ENCODE measurements around the gene MICAL2. TPM values are rescaled to one million over a fixed set of nuclear protein-coding genes. Genes with fewer than 3 reads are reported as not detected.
"Not testable (repeated sequence)": the region's sequence is repeated elsewhere in the genome, so short reads cannot be mapped to it uniquely, and the experiment has no call there.

MICAL2 gene
- total RNA-seq, 2 donors from 2014 or later: 13.1 to 285 TPM

GRCh38 chr11:12143461-12144258 lies 33.3 kb downstream of the MICAL2 start:
- Histone ChIP-seq H3K4me3 (no peak overlapping the region), H3K27ac (no peak overlapping the region), H3K36me3 (no peaks in the 10 kb centered on the region), H3K27me3 (replicated peaks; ENCODE audit: insufficient read depth) (no peaks in the 10 kb centered on the region), H3K9me3 (no peaks in the 10 kb centered on the region), H3K4me1 (replicated peaks) (peaks cover 4% of the 10 kb centered on the region)
- intact Hi-C loops (cut with DNase I): no loop called here
- TF ChIP-seq POLR2AphosphoS5 (IDR thresholded peaks at IDR 0.05): no peak
- no peak for TF ChIP-seq POLR2A (IDR thresholded peaks at IDR 0.05)
- no peak for TF ChIP-seq CTCF (IDR thresholded peaks at IDR 0.05)
- WGBS: 48% methylated on average over 7 of the region's 7 CpGs
- DNase-seq (ENCODE audit: low spot score): no peak

- WGBS: 75% methylated on average over 11 of the region's 11 CpGs
- Histone ChIP-seq H3K36me3 (no peaks in the 10 kb centered on the region), H3K27ac (no peak overlapping the region), H3K4me1 (replicated peaks) (peaks cover 2% of the 10 kb centered on the region), H3K27me3 (replicated peaks; ENCODE audit: insufficient read depth) (no peaks in the 10 kb centered on the region), H3K4me3 (no peak overlapping the region), H3K9me3 (no peaks in the 10 kb centered on the region)
- DNase-seq (ENCODE audit: low spot score): no peak
- TF ChIP-seq CTCF (IDR thresholded peaks at IDR 0.05) (no peak), POLR2AphosphoS5 (IDR thresholded peaks at IDR 0.05) (no peak), POLR2A (IDR thresholded peaks at IDR 0.05) (no peak)
- intact Hi-C loops (cut with DNase I): no loop called here
Measured at GRCh38 chr11:12144330-12145174, 34.2 kb downstream of the MICAL2 start.

- H3K4me1 ChIP-seq (replicated peaks); H3K27ac ChIP-seq; H3K4me3 ChIP-seq; intact Hi-C loops (cut with DNase I); H3K9me3 ChIP-seq; H3K36me3 ChIP-seq; DNase-seq (ENCODE audit: low spot score); H3K27me3 ChIP-seq (replicated peaks; ENCODE audit: insufficient read depth): not testable (repeated sequence)
- 93% methylated on average over 2 of the region's 3 CpGs for WGBS
Measured at GRCh38 chr11:12146678-12147077, 36.3 kb downstream of the MICAL2 start.

GRCh38 chr11:12147827-12148226 lies 37.4 kb downstream of the MICAL2 start:
- H3K27ac ChIP-seq: no peak overlapping the region
- no peaks in the 10 kb centered on the region for H3K4me1 ChIP-seq (replicated peaks)
- no peaks in the 10 kb centered on the region for H3K27me3 ChIP-seq (replicated peaks; ENCODE audit: insufficient read depth)
- DNase-seq (ENCODE audit: low spot score): no peak
- no peaks in the 10 kb centered on the region for H3K36me3 ChIP-seq
- H3K4me3 ChIP-seq: no peak overlapping the region
- 95% methylated on average over 5 of the region's 5 CpGs for WGBS
- TF ChIP-seq POLR2AphosphoS5 (IDR thresholded peaks at IDR 0.05) (no peak), CTCF (IDR thresholded peaks at IDR 0.05) (no peak), POLR2A (IDR thresholded peaks at IDR 0.05) (no peak)
- intact Hi-C loops (cut with DNase I): no loop called here
- H3K9me3 ChIP-seq: no peaks in the 10 kb centered on the region

- DNase-seq (ENCODE audit: low spot score): no peak
- intact Hi-C loops (cut with DNase I): no loop called here
- Histone ChIP-seq H3K4me1 (replicated peaks) (no peaks in the 10 kb centered on the region), H3K9me3 (no peaks in the 10 kb centered on the region), H3K4me3 (no peak overlapping the region), H3K27me3 (replicated peaks; ENCODE audit: insufficient read depth) (no peaks in the 10 kb centered on the region), H3K27ac (no peak overlapping the region), H3K36me3 (no peaks in the 10 kb centered on the region)
- TF ChIP-seq POLR2A (IDR thresholded peaks at IDR 0.05): no peak
- 94% methylated on average over 3 of the region's 3 CpGs for WGBS
Measured at GRCh38 chr11:12148466-12148865, 38.1 kb downstream of the MICAL2 start.
